Fibroblast of skin of back (primary cell): ENCODE data around the gene GLOD4.
A peak's percentile ranks its signal among the peaks of the same experiment; 100 is the strongest.
"Not testable (repeated sequence)": the region's sequence is repeated elsewhere in the genome, so short reads cannot be mapped to it uniquely, and the experiment has no call there.

Experiments
- DNase-seq: peaks from one replicate; pipeline ENCODE4 v3.0.0-alpha.2; 2013

The GLOD4 gene

DNA sequence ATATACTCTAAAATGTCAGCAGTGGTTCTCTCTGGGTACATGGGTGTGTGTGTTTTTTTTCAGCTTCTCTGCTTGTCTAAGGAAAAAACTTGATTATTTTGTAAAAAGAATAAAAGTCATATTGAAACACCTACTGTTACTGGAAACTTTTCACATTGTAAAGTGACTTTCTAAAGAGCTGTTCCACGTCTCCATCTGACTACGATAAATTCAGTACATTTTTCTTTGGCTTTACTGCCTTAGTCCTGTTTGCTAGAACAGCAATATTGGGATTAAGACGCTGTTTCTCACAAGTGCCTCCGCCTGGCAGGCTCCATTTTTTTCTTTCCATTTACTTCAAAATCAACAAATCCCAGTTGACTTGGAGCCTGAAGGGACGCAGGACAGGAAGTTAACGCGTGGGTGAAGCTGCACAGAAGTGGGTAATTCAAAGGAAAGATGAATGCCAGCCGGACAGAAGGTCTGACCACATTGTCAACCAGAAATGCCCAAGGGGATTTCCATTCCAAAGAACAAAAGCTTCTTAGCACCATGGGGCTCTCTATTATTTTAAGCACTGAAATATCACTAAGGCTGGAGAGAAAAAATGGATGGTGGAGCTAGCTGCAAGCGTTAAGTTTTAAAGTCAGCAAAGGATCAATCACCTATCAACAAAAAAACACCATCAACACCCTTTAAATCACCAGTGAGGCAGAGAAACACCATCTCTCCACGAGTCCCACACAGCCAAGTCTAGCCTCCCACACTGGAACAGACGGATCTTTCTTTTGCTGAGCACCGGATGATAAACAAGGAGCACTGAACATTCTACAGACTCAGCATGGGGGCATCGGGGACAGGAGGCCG, 8.4 kb downstream of the GLOD4 start:
- DNase-seq: no peak

DNA sequence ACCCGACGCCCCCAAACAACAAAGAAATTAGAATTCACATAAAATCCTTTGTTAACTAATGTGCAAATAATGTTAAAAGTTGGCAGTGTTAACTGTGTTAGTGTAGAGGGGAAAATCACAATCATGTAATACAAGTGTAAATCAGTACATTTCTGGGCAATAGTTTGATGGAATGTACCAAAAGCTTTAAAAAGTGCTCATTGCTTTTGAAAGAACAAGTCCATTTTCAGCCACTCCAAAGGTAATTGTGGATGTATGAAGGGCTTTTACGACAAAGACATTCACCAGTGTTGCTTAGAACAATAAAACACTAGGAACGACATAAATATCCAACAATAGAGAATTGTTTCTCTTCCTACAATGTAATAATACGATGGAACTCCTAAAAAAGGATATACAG, 9.1 kb downstream of the GLOD4 start:
- DNase-seq: no peak

DNA sequence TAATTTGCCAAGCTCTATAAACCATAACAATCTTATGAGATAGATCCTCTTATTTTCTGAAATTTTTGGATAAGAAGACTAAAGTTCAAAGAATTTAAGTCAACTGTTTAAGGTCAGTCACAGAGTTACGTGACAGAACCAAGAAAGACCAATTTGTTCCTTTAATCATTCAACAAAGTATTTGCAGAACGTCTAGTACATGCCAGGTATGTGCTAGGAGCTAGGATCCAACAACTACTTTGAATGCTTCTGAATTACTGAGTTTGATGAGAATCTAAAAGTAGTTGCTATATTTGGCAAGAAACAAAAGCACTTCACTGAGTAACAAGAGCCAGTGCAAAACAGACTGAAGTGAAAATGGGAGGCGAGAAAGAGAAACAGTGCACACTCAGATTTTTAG, 15.0 kb downstream of the GLOD4 start:
- no peak for DNase-seq

DNA sequence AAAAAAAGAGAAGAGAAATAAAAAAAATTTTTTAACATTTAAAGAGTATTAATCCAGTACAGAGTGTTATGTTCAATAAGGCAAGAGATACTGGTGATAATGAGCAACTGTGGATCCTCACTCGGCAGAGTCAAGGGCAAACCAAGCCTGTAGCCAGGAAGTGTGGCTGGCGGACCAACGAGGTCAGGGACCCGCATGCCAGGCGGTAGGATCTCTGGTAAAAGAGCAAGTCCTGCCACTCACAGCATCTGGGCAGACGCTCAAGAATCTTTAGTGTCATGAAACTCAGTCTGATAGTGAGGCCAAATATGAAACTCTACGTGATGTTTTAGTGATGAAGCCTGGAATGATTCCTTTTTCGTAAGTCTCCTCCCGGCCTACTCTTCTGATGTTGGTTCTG, 21.7 kb downstream of the GLOD4 start:
- DNase-seq: no peak

GRCh38 chr17:759964-760363, 22.1 kb downstream of the GLOD4 start:
- DNase-seq: no peak

- DNase-seq: not testable (repeated sequence)
These were observed 26.0 kb downstream of the GLOD4 start for GRCh38 chr17:756010-756567.

DNA sequence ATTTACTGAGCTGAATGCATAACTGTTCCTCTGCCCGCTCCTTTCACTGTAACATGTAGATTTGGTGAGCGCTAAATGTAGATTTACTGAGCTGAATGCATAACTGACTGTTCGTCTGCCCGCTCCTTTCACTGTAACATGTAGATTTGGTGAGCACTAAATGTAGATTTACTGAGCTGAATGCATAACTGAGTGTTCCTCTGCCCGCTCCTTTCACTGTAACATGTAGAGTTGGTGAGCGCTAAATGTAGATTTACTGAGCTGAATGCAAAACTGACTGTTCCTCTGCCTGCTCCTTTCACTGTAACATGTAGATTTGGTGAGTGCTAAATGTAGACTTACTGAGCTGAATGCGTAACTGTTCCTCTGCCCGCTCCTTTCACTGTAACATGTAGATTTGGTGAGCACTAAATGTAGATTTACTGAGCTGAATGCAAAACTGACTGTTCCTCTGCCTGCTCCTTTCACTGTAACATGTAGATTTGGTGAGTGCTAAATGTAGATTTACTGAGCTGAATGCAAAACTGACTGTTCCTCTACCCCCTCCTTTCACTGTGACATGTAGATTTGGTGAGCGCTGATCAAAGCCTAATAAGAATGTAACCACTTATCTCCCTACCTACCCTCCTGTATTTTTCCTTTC, 26.6 kb downstream of the GLOD4 start:
- not testable (repeated sequence) for DNase-seq

- no peak for DNase-seq
These were observed 28.7 kb downstream of the GLOD4 start for GRCh38 chr17:753418-753817.

DNA sequence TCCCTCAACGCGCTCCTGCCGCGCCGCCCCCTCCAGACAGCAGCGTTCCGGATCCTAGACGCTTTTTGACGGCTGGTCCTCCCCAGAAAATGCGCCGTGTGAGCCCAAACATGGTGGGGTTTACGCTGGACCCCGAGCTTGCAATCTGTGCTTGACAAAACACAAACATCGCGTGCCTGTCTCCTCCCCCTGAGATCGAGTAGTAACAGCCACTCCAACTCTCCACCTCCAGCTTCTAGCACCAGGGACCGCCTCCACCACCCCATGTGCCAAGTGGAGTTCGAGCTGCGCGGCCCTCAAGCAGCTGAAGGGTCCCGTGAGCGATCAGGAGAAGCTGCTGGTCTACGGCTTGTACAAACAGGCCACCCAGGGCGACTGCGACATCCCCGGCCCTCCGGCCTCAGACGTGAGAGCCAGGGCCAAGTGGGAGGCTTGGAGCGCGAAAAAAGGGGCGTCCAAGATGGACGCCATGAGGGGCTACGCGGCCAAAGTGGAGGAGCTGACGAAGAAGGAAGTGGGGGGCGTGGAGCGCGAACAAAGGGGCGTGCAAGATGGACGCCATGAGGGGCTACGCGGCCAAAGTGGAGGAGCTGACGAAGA, 29.4 kb downstream of the GLOD4 start:
- peak; percentile 61 for DNase-seq

- peak; percentile 83 for DNase-seq
These were observed 30.0 kb downstream of the GLOD4 start, which contains the start of gene GEMIN4 for GRCh38 chr17:752002-752619. Gene GEMIN4, minus strand, starts transcription at chr17:752264. Its CDS starts 122 bp downstream, at chr17:752142.

GRCh38 chr17:751269-752001, 30.6 kb downstream of the GLOD4 start:
- peak; percentile 36 for DNase-seq

DNA sequence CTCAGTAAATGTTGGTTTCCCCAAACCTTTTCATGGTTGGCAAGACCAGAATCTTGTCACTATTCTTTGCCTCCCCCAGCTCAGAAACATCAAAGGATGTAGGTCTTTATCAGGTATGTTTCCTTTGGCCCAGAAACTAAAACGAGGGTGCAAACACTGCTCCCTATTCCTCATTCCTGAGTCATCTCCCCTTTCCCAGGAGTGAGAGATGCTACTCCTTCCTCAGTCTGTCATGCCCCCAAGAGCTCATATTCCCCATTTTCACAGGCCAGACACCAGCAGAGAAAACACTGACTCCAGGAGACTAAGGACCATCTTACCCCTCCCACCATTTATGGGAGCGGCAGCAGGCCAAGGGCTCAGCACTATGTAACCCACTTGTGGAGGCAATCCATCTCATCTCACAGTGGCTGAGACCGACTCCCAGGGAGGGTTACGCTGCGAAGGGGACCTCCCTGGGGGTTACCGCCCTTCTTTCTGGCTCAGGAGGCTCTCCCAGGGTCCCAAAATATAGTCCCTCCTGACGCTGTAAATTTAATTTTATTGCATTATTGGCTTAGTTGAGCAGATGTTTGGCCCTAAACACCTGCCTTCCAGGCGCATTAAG, 31.5 kb downstream of the GLOD4 start:
- peak; percentile 9 for DNase-seq

GRCh38 chr17:749359-749758, 32.7 kb downstream of the GLOD4 start:
- DNase-seq: not testable (repeated sequence)

GRCh38 chr17:748604-749003, 33.5 kb downstream of the GLOD4 start:
- not testable (repeated sequence) for DNase-seq

- no peak for DNase-seq
These were observed 35.1 kb downstream of the GLOD4 start for GRCh38 chr17:746783-747629.

DNA sequence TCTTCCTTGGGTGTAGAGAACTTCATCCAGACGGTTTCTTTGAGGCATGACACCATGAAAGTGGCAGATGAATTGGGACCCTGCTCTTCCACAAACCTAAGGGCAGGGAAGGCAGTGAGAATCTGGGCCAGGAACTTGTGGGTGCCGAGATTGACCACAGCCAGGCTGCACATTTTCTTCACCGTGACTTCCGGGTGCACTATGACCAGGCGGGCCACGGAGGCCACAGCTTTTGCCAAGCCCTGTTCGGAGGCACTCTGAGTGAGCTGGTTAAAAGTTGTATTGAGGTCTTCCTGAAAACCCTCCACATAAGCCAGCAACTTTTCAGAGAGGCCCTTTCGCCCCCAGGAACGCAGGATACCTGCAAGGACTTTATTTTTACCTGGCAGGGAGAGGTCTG, 35.9 kb downstream of the GLOD4 start:
- DNase-seq: no peak

DNA sequence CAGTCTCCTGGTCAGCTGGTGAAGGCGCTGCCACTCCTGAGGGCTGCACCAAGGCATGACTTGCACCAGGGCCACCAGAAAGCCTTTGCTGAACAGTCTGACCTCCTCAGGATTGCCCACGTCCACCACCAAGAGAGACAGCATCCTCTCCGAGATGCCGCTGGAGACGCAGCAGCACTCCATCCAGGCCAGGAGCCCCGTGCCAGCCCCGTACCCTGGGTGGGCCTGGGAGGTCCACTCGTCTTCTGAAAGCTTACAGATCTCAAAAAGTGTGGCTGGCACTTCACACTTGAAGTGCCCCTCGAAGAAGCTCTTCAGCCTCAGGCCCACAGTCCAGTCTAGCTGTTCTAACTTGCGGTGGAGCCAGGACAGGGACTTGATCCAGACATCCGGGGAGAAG, 36.7 kb downstream of the GLOD4 start:
- DNase-seq: no peak

GRCh38 chr17:744937-745336, 37.1 kb downstream of the GLOD4 start:
- DNase-seq: no peak

DNA sequence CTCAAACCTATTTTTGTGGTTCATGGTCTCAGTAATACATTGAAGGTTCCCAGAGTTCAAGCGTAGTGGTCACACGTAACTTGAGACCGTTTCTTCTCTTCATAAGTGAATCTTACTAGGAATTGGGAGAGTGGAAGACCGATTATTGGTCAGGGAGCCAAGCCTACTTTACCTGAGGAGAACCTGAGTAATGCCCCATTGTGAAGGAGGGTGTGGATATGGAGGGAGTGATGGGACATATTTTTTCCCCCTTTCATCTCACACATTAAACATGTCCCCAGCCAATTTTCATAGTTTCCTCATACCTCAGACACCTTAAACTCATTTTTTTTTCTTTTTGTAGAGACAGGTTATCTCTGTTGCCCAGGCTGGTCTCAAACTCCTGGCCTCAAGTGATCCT, 38.9 kb downstream of the GLOD4 start:
- no peak for DNase-seq

DNA sequence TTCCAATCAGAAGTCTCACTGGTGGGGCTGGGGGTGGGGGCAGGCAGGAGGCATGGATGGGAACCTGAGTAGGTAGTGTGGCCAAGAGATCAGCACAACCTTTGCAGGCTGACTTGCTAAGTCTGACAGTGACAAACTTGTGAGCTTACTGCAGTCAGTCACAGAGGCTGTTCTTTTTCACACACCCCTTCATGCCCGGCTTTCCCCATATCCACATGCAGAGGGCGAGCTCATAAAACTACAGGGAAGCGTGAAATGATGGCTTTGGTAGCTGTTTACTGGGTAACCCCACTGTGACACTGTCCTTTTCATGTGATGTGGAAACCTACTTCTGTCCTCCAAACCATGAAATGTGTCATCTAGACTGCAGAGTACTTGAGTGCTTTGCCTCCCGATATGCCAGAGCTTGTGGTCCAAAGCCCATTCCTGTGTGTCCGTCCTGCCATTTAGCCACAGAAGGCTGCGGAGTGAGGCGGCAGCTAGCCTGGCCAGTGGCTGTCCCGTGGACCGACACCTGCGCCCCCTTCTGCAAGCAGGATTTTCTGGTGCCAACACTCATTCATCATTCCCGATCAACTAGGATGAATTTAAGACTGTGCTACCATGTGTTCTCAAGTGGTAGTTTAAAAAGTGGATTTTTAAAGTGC, 39.8 kb downstream of the GLOD4 start:
- no peak for DNase-seq
